Right kidney (tissue), 1 donor: ENCODE data around the gene CEP68.
"Not testable (repeated sequence)": the region's sequence is repeated elsewhere in the genome, so short reads cannot be mapped to it uniquely, and the experiment has no call there.

ENCODE experiments used
- DNase-seq: peaks from one replicate; pipeline ENCODE4 v3.0.0-alpha.2; 2016

CEP68 gene

GRCh38 chr2:65129826-65130663 lies 73.8 kb downstream of the CEP68 start, which contains the start of gene RAB1A:
Gene RAB1A, minus strand, starts transcription at chr2:65130106. Its CDS starts 191 bp downstream, at chr2:65129915.
- DNase-seq = peak; percentile 92

- peak; percentile 89 for DNase-seq
Observed at GRCh38 chr2:65130664-65131175, 74.5 kb downstream of the CEP68 start.

DNA sequence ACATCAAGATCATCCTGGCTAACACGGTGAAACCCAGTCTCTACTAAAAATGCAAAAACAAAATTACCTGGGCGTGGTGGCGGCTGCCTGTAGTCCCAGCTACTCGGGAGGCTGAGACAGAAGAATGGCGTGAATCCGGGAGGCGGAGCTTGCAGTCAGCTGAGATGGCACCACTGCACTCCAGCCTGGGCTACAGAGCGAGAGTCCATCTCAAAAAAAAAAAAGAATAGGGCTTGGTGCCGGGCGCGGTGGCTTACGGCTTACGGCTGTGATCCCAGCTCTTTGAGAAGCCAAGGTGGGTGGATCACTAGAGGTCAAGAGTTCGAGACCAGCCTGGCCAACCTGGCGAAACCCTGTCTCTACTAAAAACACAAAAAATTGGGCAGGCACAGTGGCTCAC lies 76.7 kb downstream of the CEP68 start:
- DNase-seq = not testable (repeated sequence)

DNA sequence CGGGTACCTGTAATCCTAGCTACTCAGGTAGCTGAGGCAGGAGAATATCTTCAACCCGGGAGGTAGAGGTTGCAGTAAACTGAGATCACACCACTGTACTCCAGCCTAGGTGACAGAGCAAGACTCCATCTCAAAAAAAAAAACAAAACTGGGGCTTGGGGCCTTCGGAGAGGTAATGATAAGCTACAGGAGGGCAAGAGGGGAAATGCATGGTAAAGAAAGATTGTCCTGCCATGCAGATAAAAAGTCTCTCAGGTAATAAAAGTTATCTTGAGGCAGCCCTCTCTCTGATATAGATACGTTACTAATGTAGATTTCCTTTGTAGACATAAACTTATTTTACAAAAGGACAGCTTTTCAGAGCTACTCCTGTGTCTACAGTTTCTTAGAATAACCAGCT lies 77.4 kb downstream of the CEP68 start:
- DNase-seq = no peak

GRCh38 chr2:65134158-65134557 lies 77.9 kb downstream of the CEP68 start:
- DNase-seq = no peak

GRCh38 chr2:65136253-65136652 lies 80.0 kb downstream of the CEP68 start:
- no peak for DNase-seq
